GM21717 (cell line): Measurements from ENCODE around the gene RPL28.
"Not testable (repeated sequence)": the region's sequence is repeated elsewhere in the genome, so short reads cannot be mapped to it uniquely, and the experiment has no call there.

Experiments
- ATAC-seq: cut with Tn5 transposase; IDR thresholded peaks from one replicate; pipeline ENCODE4 v1.9.1; 2021; ENCODE audit warnings: mild to moderate bottlenecking, moderate library complexity; ENCODE audit not compliant: unreplicated experiment

RPL28 gene

GRCh38 chr19:55421281-55421680 is 35.5 kb downstream of the RPL28 start:
- ATAC-seq = not testable (repeated sequence)

GRCh38 chr19:55423225-55424005 is 37.7 kb downstream of the RPL28 start:
- no peak for ATAC-seq

- no peak for ATAC-seq
Measured at GRCh38 chr19:55424518-55424917, 38.8 kb downstream of the RPL28 start.

GRCh38 chr19:55426042-55426441 is 40.3 kb downstream of the RPL28 start:
- no peak for ATAC-seq

GRCh38 chr19:55431183-55431582 is 45.5 kb downstream of the RPL28 start:
- ATAC-seq = no peak

- ATAC-seq = no peak
Measured at GRCh38 chr19:55432241-55432959, 46.7 kb downstream of the RPL28 start.

GRCh38 chr19:55433292-55433691 is 47.6 kb downstream of the RPL28 start:
- no peak for ATAC-seq

GRCh38 chr19:55434356-55434919 is 48.7 kb downstream of the RPL28 start:
- no peak for ATAC-seq

GRCh38 chr19:55435020-55435419 is 49.3 kb downstream of the RPL28 start:
- ATAC-seq = no peak

- ATAC-seq = no peak
Measured at GRCh38 chr19:55436847-55437246, 51.1 kb downstream of the RPL28 start.

GRCh38 chr19:55437410-55437809 is 51.7 kb downstream of the RPL28 start:
- no peak for ATAC-seq

- ATAC-seq = no peak
Measured at GRCh38 chr19:55439052-55439451, 53.3 kb downstream of the RPL28 start.

GRCh38 chr19:55440411-55441105 is 54.8 kb downstream of the RPL28 start:
- ATAC-seq = no peak

- no peak for ATAC-seq
Measured at GRCh38 chr19:55441319-55441691, 55.6 kb downstream of the RPL28 start.

GRCh38 chr19:55441692-55442321 is 56.1 kb downstream of the RPL28 start:
- no peak for ATAC-seq

- no peak for ATAC-seq
Measured at GRCh38 chr19:55442372-55442961, 56.7 kb downstream of the RPL28 start.

GRCh38 chr19:55443045-55443823 is 57.5 kb downstream of the RPL28 start, which contains the start of gene SHISA7:
TSS of gene SHISA7 (minus strand) at chr19:55443300. CDS start at chr19:55442863, 437 bp downstream.
- no peak for ATAC-seq

GRCh38 chr19:55443824-55444480 is 58.2 kb downstream of the RPL28 start:
- ATAC-seq = no peak

- no peak for ATAC-seq
Measured at GRCh38 chr19:55444646-55445045, 58.9 kb downstream of the RPL28 start.
